ENCODE data around the gene BLOC1S6. TPM values are rescaled to one million over a fixed set of nuclear protein-coding genes. Genes with fewer than 3 reads are reported as not detected.

Gene BLOC1S6
- total RNA-seq, 1 donor from 2014 or later: 44.3 TPM

DNA sequence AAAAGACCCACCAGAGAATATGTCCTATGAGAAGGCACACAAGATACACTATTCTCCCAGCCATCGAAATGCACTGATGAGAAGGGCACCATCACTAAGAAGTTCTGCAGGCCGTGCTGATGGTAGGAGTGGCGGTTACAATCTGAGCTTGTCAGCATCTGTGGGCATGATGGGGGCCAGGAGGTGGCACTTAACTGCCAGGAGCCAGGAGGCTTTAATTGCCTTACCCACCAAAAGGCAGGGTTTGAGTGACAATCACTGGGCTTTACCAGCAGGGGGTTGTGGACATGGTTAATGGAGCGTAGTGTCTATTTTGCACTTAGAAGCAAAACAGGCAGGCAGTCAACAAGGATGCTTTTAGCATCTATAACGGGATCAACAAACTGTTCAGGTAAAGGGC, 31.6 kb downstream of the BLOC1S6 start:
- peaks cover 3% of the 10 kb centered on the region for H3K27me3 Mint-ChIP-seq (ENCODE audit: low read depth)
- H3K27ac Mint-ChIP-seq: no peak overlapping the region
- no peak overlapping the region for H3K4me3 Mint-ChIP-seq
- TF ChIP-seq, protein P1, sequence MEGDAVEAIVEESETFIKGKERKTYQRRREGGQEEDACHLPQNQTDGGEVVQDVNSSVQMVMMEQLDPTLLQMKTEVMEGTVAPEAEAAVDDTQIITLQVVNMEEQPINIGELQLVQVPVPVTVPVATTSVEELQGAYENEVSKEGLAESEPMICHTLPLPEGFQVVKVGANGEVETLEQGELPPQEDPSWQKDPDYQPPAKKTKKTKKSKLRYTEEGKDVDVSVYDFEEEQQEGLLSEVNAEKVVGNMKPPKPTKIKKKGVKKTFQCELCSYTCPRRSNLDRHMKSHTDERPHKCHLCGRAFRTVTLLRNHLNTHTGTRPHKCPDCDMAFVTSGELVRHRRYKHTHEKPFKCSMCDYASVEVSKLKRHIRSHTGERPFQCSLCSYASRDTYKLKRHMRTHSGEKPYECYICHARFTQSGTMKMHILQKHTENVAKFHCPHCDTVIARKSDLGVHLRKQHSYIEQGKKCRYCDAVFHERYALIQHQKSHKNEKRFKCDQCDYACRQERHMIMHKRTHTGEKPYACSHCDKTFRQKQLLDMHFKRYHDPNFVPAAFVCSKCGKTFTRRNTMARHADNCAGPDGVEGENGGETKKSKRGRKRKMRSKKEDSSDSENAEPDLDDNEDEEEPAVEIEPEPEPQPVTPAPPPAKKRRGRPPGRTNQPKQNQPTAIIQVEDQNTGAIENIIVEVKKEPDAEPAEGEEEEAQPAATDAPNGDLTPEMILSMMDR (IDR thresholded peaks at IDR 0.05; ENCODE audit: unreplicated experiment): no peak
- no peaks in the 10 kb centered on the region for H3K36me3 Mint-ChIP-seq
- H3K4me1 Mint-ChIP-seq: no peaks in the 10 kb centered on the region
- DNase-seq (ENCODE audit: low spot score in 2 of 2, unreplicated experiment in 2 of 2): no peak
- H3K9me3 Mint-ChIP-seq: no peaks in the 10 kb centered on the region

GRCh38 chr15:45628136-45628535, 41.0 kb downstream of the BLOC1S6 start:
- Mint-ChIP-seq H3K9me3 (peaks cover 29% of the 10 kb centered on the region), H3K27me3 (ENCODE audit: low read depth) (peaks cover 30% of the 10 kb centered on the region), H3K4me1 (no peaks in the 10 kb centered on the region), H3K36me3 (peaks cover 8% of the 10 kb centered on the region), H3K4me3 (no peak overlapping the region), H3K27ac (no peak overlapping the region)
- TF ChIP-seq, protein P1 (IDR thresholded peaks at IDR 0.05; ENCODE audit: unreplicated experiment): no peak
- no peak for DNase-seq (ENCODE audit: low spot score in 2 of 2, unreplicated experiment in 2 of 2)

DNA sequence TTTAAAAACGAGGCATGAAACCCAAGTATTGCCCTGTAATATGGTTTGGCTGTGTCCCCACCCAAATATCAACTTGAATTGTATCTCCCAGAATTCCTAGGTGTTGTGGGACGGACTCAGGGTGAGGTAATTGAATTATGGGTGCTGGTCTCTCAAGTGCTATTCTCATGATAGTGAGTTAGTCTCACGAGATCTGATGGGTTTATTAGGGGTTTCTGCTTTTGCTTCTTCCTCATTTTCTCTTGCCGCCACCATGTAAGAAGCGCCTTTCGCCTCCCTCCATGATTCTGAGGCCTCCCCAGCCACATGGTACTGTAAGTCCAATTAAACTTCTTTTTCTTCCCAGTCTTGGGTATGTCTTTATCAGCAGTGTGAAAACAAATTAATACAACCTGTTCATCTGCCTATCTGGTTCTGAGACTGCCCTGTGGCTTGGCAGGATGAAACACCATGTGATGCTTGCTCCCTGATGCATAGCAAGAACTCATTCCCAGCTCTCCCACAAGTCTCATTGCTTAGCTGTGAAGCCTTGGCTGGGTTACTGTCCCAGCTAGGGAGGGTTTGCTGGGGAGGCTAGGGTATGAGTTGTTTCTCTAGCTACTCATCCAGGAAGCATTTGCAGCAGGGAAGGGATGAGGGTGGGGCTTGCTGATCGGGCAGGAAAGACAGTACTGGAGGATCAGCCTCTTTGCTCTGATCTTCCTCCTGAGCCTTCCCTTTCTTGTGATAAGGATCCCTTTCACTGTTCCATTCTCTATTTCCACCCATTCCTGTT, 43.9 kb downstream of the BLOC1S6 start:
- no peak overlapping the region for H3K27ac Mint-ChIP-seq

GRCh38 chr15:45631776-45632175, 44.6 kb downstream of the BLOC1S6 start:
- TF ChIP-seq, protein P1 (IDR thresholded peaks at IDR 0.05; ENCODE audit: unreplicated experiment): no peak
- Mint-ChIP-seq H3K27ac (no peak overlapping the region), H3K36me3 (peaks cover 4% of the 10 kb centered on the region), H3K4me3 (no peak overlapping the region), H3K9me3 (peaks cover 10% of the 10 kb centered on the region), H3K4me1 (peaks cover 5% of the 10 kb centered on the region), H3K27me3 (ENCODE audit: low read depth) (peaks cover 54% of the 10 kb centered on the region)
- DNase-seq (ENCODE audit: low spot score in 2 of 2, unreplicated experiment in 2 of 2): no peak

More for the DNA sequence above, 43.9 kb downstream of the BLOC1S6 start:
- H3K27me3 Mint-ChIP-seq (ENCODE audit: low read depth): peaks cover 54% of the 10 kb centered on the region
- no peak overlapping the region for H3K4me3 Mint-ChIP-seq
- no peak for DNase-seq (ENCODE audit: low spot score in 2 of 2, unreplicated experiment in 2 of 2)
- peaks cover 6% of the 10 kb centered on the region for H3K36me3 Mint-ChIP-seq
- peaks cover 5% of the 10 kb centered on the region for H3K4me1 Mint-ChIP-seq
- TF ChIP-seq, protein P1 (IDR thresholded peaks at IDR 0.05; ENCODE audit: unreplicated experiment): no peak
- H3K9me3 Mint-ChIP-seq: peaks cover 16% of the 10 kb centered on the region

- TF ChIP-seq, protein P1 (IDR thresholded peaks at IDR 0.05; ENCODE audit: unreplicated experiment): no peak
- H3K27ac Mint-ChIP-seq: no peak within 1 kb of the TSS
- peaks cover 12% of the 10 kb centered on the region for H3K4me1 Mint-ChIP-seq
- peaks cover 74% of the 10 kb centered on the region for H3K27me3 Mint-ChIP-seq (ENCODE audit: low read depth)
- peak; percentile 39 to 40 for DNase-seq (ENCODE audit: low spot score in 2 of 2, unreplicated experiment in 2 of 2)
- H3K36me3 Mint-ChIP-seq: no peaks in the 10 kb centered on the region
- H3K9me3 Mint-ChIP-seq: no peaks in the 10 kb centered on the region
- peak within 1 kb of the TSS; percentile 74 for H3K4me3 Mint-ChIP-seq
These were observed 47.4 kb downstream of the BLOC1S6 start, which contains the start of gene SQOR for GRCh38 chr15:45634432-45635190. SQOR (plus strand) TSS chr15:45635029; CDS start chr15:45658924, 23,895 bp downstream.

All from mesothelial cell of epicardium (in vitro differentiated cells).